ENCODE results near the gene TMEM236.

TMEM236 gene

GRCh38 chr10:17789396-17789795 lies 37.4 kb downstream of the TMEM236 start:
- no peak for DNase-seq

GRCh38 chr10:17790651-17791050 lies 38.6 kb downstream of the TMEM236 start:
- no peak for DNase-seq

- DNase-seq, result no peak
These were observed 41.0 kb downstream of the TMEM236 start for GRCh38 chr10:17792991-17793390.

- no peak for DNase-seq
These were observed 42.0 kb downstream of the TMEM236 start for GRCh38 chr10:17793823-17794644.

GRCh38 chr10:17795083-17795482 lies 43.1 kb downstream of the TMEM236 start:
- no peak for DNase-seq

GRCh38 chr10:17795813-17796594 lies 44.0 kb downstream of the TMEM236 start:
- no peak for DNase-seq

GRCh38 chr10:17801507-17801906 lies 49.5 kb downstream of the TMEM236 start:
- no peak for DNase-seq

- DNase-seq, result no peak
These were observed 50.3 kb downstream of the TMEM236 start for GRCh38 chr10:17802350-17802749.

GRCh38 chr10:17802976-17803375 lies 51.0 kb downstream of the TMEM236 start:
- no peak for DNase-seq

- no peak for DNase-seq
These were observed 53.3 kb downstream of the TMEM236 start for GRCh38 chr10:17805330-17805729.

- peak; percentile 73 for DNase-seq
These were observed 54.0 kb downstream of the TMEM236 start for GRCh38 chr10:17805921-17806577.

- DNase-seq, result no peak
These were observed 57.2 kb downstream of the TMEM236 start, which contains the start of gene MRC1 for GRCh38 chr10:17808971-17809841. TSS of gene MRC1 (plus strand) at chr10:17809348. CDS start at chr10:17809466, 118 bp downstream.

- DNase-seq, result peak; percentile 22
These were observed 59.3 kb downstream of the TMEM236 start for GRCh38 chr10:17811146-17811865.

GRCh38 chr10:17814973-17815372 lies 63.0 kb downstream of the TMEM236 start:
- no peak for DNase-seq

GRCh38 chr10:17816199-17816598 lies 64.2 kb downstream of the TMEM236 start:
- DNase-seq, result no peak

- DNase-seq, result no peak
These were observed 65.3 kb downstream of the TMEM236 start for GRCh38 chr10:17817316-17817715.

GRCh38 chr10:17817790-17818189 lies 65.8 kb downstream of the TMEM236 start:
- no peak for DNase-seq

- DNase-seq, result no peak
These were observed 67.8 kb downstream of the TMEM236 start for GRCh38 chr10:17819836-17820235.

GRCh38 chr10:17820943-17821342 lies 68.9 kb downstream of the TMEM236 start:
- DNase-seq, result no peak

GRCh38 chr10:17821893-17822292 lies 69.9 kb downstream of the TMEM236 start:
- no peak for DNase-seq

- no peak for DNase-seq
These were observed 79.3 kb downstream of the TMEM236 start for GRCh38 chr10:17831341-17831740.

- DNase-seq, result no peak
These were observed 79.9 kb downstream of the TMEM236 start for GRCh38 chr10:17831896-17832295.

Measured in NCI-H1694 (cell line).